ENCODE measurements around the gene GTF3A.

DNA sequence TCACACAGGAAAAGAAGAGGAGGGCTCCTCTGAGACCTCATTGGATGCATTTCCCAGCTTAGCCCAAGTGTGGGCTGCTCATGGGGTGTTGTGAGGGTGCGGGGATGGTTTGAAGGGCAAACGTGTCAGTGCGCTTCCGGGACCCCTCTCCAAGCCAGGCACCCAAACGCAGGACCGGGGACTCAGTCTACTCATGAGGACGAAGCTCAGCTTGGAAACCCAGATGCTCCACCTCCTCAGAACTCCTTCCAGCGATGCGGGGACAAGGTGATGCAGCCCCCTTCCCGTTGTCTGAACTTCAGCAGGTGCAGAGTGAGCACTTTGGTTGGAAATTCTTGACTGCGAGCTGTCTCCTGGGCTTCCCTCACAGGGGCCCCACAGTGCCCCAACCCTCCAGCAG lies 59.0 kb downstream of the GTF3A start:
- TF ChIP-seq GATA2 (IDR thresholded peaks at IDR 0.05; ENCODE audit: low read depth, low read length): no peak
- no peak for TF ChIP-seq GATA3 (IDR thresholded peaks at IDR 0.05; ENCODE audit: low read depth, low read length)

Data from SH-SY5Y (cell line).